Measurements from ENCODE around the gene DKKL1.

Gene DKKL1

DNA sequence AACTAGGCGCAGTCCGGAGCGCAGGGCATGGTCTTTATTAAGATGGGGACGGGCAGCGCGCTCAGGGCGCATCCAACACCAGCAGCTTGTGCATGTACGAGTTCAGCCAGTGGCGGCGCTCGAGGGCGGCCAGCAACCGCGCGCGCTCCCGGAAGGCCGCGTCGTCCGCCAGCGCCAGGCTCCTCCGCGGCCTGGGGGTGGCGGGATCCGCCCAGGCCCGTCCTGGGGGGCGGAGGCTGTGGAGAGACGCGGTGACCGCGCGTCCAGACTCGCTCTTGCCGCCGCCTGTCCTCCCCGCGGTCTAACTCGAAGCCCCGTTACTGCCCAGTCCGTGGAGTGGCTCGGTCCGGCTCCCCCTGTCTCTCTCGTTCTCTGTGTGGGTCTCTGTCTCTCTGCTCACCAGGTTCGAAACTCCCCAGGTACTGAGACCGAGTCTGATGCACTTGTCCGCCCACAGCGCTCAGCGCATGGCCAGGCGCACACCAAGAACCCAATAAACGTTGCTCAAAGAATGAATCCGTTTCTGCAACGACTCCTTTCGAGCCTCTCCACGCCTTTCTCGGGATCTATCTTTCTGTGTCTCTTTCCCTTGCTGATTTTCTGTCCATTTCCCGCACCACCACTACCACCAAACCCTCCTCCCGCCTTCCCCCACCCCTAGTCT lies 58.9 kb downstream of the DKKL1 start:
- DNase-seq: peak; percentile 65

DNA sequence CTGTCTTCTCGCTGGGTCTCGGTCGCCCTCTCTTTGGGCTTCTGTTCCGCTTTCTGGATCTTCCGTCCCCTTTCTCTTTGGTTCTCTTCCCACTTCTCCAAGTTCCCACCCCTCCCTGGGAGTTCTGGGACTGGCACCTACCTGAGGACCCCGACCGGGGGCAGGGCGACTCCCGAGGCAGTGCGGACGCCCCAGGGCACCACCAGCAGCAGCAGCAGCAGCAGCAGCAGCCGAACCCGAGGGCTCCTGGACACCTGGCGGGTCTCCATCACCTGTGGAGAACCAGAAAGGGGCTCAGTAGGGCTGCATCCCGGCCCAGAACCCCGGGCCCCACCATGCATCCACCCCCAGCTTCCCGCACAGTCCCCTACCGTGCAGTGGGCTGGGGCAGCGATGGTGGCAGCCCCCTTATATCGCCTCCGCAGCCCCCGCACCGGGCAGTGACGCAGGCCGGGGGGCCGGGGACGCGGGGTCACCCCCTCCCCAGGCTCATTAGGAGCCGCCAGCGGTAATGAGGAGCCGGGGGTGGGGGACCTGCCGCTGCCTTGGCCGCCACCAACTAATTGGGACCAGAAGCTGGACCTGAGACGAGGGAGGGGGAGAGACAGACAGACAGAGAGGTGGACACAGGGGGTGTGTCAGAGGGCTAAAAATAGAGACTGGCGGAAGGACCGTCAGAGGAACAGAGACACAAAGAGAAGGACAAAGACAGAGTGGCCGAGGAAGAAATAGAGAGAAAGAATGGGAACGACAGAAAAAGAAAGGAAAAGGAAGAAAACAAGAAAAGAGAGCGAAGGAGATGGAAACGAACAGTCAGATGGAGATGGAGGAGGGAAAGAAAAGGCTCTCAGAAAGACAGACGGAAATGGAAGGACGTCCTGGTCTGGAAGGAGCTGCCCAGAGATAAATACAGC lies 59.7 kb downstream of the DKKL1 start, which contains the start of gene PTH2:
PTH2 (minus strand) TSS at position 371 of the 914 bp plus-strand sequence; CDS start at position 269, 102 bp downstream.
- no peak for DNase-seq

DNA sequence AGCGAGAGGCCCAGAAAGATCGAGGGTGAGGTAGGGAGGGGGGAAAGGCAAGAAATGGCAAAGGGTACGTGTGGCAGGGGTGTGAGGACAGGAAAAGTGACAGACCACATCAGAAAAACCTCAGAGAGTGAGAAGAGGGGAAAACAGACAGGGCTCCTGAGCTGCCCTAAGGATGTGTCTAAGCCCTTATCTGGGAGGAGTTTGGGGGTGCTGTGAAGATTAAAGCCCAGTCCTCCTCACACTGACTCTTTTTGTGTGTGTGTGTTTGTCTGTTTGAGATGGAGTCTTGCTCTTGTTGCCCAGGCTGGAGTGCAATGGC lies 60.3 kb downstream of the DKKL1 start:
- DNase-seq: no peak

Measured in activated CD4-positive, CD25-positive, alpha-beta regulatory T cell treated with anti-CD3 and anti-CD28 coated beads, Interleukin-2, amount 50 U/mL, for 72 hours (primary cell).